Activated CD4-positive, alpha-beta T cell treated with anti-CD3 and anti-CD28 coated beads, Interleukin-2, amount 10 ng/mL, durations not matched to agents 24 days and 14 days (primary cell): ENCODE results near the gene MSRB3. TPM values are rescaled to one million over a fixed set of nuclear protein-coding genes. Genes with fewer than 3 reads are reported as not detected.
"Not testable (repeated sequence)": the region's sequence is repeated elsewhere in the genome, so short reads cannot be mapped to it uniquely, and the experiment has no call there.

Experiments used
- DNase-seq: peaks from one replicate; pipeline ENCODE4 v3.0.0; 2022
- H3K27ac Mint-ChIP-seq: one replicate; pipeline ENCODE4 v1.8.0; 2022; ENCODE audit warnings: mild to moderate bottlenecking, mixed read lengths
- H3K27me3 Mint-ChIP-seq: one replicate; pipeline ENCODE4 v1.8.0; 2022; ENCODE audit warnings: mixed read lengths
- H3K36me3 Mint-ChIP-seq: one replicate; pipeline ENCODE4 v1.8.0; 2022; ENCODE audit warnings: low read depth, mild to moderate bottlenecking, mixed read lengths
- H3K4me1 Mint-ChIP-seq: one replicate; pipeline ENCODE4 v1.8.0; 2021; ENCODE audit warnings: mixed read lengths
- H3K4me3 Mint-ChIP-seq: one replicate; pipeline ENCODE4 v1.8.0; 2022; ENCODE audit warnings: mild to moderate bottlenecking, moderate library complexity, mixed read lengths
- H3K9me3 Mint-ChIP-seq: one replicate; pipeline ENCODE4 v1.8.0; 2021; ENCODE audit warnings: mixed read lengths
- intact Hi-C: fragments of 100-400 bp; cut with micrococcal nuclease; formaldehyde crosslinking; loops from one replicate; pipeline ENCODE4 v1.15.1; 2023
- total RNA-seq: library from RNA; stranded (reverse); gene quantifications from 2 replicates; pipeline ENCODE4 v1.2.3, GENCODE V29; 2022

MSRB3 gene
- total RNA-seq, 1 donor from 2014 or later, result not detected

GRCh38 chr12:65449400-65449799 lies 170.9 kb downstream of the MSRB3 start:
- no peaks in the 10 kb centered on the region for H3K9me3 Mint-ChIP-seq

DNA sequence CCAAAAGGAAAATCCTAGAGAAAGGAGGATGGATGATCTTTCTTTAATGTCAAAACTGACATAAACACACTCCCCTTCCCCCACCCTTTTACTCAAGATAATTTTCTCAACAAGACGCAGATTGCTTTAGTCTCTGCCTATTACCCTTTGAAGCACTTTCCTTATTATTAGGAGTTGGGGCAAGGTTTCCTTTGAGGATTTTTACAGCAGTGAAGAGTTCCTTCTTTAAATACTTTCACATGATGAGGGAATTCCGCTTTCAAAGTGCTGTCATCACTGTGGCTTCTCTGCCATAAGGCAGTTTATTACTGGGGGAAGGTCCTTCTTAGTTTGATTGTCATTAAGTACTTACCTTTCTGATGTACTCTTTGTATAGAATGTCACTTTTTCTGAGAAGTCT lies 172.1 kb downstream of the MSRB3 start:
- no peak overlapping the region for H3K27ac Mint-ChIP-seq
- H3K27me3 Mint-ChIP-seq, result no peaks in the 10 kb centered on the region
- intact Hi-C loops, result no loop called here

More at GRCh38 chr12:65449400-65449799, 170.9 kb downstream of the MSRB3 start:
- no peaks in the 10 kb centered on the region for H3K4me1 Mint-ChIP-seq
- intact Hi-C loops, result no loop called here
- H3K4me3 Mint-ChIP-seq, result no peak overlapping the region
- no peaks in the 10 kb centered on the region for H3K27me3 Mint-ChIP-seq
- no peak overlapping the region for H3K27ac Mint-ChIP-seq
- no peaks in the 10 kb centered on the region for H3K36me3 Mint-ChIP-seq
- DNase-seq, result no peak

GRCh38 chr12:65454115-65454787 lies 175.8 kb downstream of the MSRB3 start:
- intact Hi-C loops, result no loop called here

More for the DNA sequence above, 172.1 kb downstream of the MSRB3 start:
- Mint-ChIP-seq H3K9me3 (no peaks in the 10 kb centered on the region), H3K4me3 (no peak overlapping the region), H3K36me3 (no peaks in the 10 kb centered on the region), H3K4me1 (no peaks in the 10 kb centered on the region)
- no peak for DNase-seq

GRCh38 chr12:65457341-65457740 lies 178.9 kb downstream of the MSRB3 start:
- intact Hi-C loops, H3K36me3 Mint-ChIP-seq, H3K4me3 Mint-ChIP-seq, H3K9me3 Mint-ChIP-seq, H3K27ac Mint-ChIP-seq, DNase-seq, H3K27me3 Mint-ChIP-seq, H3K4me1 Mint-ChIP-seq: not testable (repeated sequence)

More at GRCh38 chr12:65454115-65454787, 175.8 kb downstream of the MSRB3 start:
- no peaks in the 10 kb centered on the region for H3K27me3 Mint-ChIP-seq
- DNase-seq, result no peak
- no peaks in the 10 kb centered on the region for H3K4me1 Mint-ChIP-seq
- H3K36me3 Mint-ChIP-seq, result no peaks in the 10 kb centered on the region
- H3K9me3 Mint-ChIP-seq, result no peaks in the 10 kb centered on the region
- H3K4me3 Mint-ChIP-seq, result no peak overlapping the region
- no peak overlapping the region for H3K27ac Mint-ChIP-seq

GRCh38 chr12:65458718-65459117 lies 180.2 kb downstream of the MSRB3 start:
- intact Hi-C loops, result no loop called here
- Mint-ChIP-seq H3K36me3 (no peaks in the 10 kb centered on the region), H3K9me3 (no peaks in the 10 kb centered on the region)

GRCh38 chr12:65459545-65459944 lies 181.1 kb downstream of the MSRB3 start:
- H3K36me3 Mint-ChIP-seq, result no peaks in the 10 kb centered on the region
- no peak overlapping the region for H3K27ac Mint-ChIP-seq
- no peaks in the 10 kb centered on the region for H3K4me1 Mint-ChIP-seq
- DNase-seq, result no peak
- intact Hi-C loops, result no loop called here
- H3K9me3 Mint-ChIP-seq, result no peaks in the 10 kb centered on the region
- no peaks in the 10 kb centered on the region for H3K27me3 Mint-ChIP-seq
- H3K4me3 Mint-ChIP-seq, result no peak overlapping the region

More at GRCh38 chr12:65458718-65459117, 180.2 kb downstream of the MSRB3 start:
- H3K27me3 Mint-ChIP-seq, result no peaks in the 10 kb centered on the region
- no peaks in the 10 kb centered on the region for H3K4me1 Mint-ChIP-seq
- no peak for DNase-seq
- H3K27ac Mint-ChIP-seq, result no peak overlapping the region
- H3K4me3 Mint-ChIP-seq, result no peak overlapping the region

- no peak overlapping the region for H3K4me3 Mint-ChIP-seq
Observed at GRCh38 chr12:65460063-65460462, 181.6 kb downstream of the MSRB3 start.

GRCh38 chr12:65461017-65461416 lies 182.5 kb downstream of the MSRB3 start:
- H3K27ac Mint-ChIP-seq, result no peak overlapping the region
- intact Hi-C loops, result no loop called here
- no peak for DNase-seq
- no peak overlapping the region for H3K4me3 Mint-ChIP-seq
- H3K4me1 Mint-ChIP-seq, result no peaks in the 10 kb centered on the region
- H3K9me3 Mint-ChIP-seq, result no peaks in the 10 kb centered on the region
- H3K36me3 Mint-ChIP-seq, result no peaks in the 10 kb centered on the region
- no peaks in the 10 kb centered on the region for H3K27me3 Mint-ChIP-seq

More at GRCh38 chr12:65460063-65460462, 181.6 kb downstream of the MSRB3 start:
- intact Hi-C loops, result no loop called here
- Mint-ChIP-seq H3K36me3 (no peaks in the 10 kb centered on the region), H3K27me3 (no peaks in the 10 kb centered on the region), H3K4me1 (no peaks in the 10 kb centered on the region), H3K27ac (no peak overlapping the region), H3K9me3 (no peaks in the 10 kb centered on the region)
- no peak for DNase-seq

DNA sequence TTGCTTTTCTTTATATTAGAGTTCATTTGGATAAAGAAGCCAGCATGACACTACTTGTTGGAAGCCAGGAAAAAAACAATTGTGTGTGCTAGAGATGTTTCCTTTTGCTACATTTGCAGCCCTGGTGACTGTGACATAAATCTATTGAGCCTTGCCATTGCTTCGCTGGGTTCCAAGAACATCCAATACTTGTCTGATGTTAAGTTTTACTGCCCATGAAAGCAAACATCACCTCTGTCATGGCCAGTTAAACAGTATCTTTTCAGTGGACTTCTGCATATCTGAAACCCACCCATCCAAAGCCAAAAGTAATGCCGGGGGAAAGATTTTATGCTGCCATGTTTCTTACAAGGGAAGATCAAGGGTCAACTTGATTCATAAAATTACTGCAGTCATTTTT lies 184.0 kb downstream of the MSRB3 start:
- Mint-ChIP-seq H3K27me3 (no peaks in the 10 kb centered on the region), H3K4me1 (no peaks in the 10 kb centered on the region), H3K27ac (no peak overlapping the region), H3K36me3 (no peaks in the 10 kb centered on the region), H3K9me3 (no peaks in the 10 kb centered on the region), H3K4me3 (no peak overlapping the region)
- no peak for DNase-seq
- intact Hi-C loops, result no loop called here

DNA sequence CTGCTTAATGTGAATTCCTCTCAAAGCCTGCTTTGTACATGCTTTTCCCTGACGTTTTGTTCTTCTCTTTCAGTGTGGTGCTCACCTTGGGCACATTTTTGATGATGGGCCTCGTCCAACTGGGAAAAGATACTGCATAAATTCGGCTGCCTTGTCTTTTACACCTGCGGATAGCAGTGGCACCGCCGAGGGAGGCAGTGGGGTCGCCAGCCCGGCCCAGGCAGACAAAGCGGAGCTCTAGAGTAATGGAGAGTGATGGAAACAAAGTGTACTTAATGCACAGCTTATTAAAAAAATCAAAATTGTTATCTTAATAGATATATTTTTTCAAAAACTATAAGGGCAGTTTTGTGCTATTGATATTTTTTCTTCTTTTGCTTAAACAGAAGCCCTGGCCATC lies 184.6 kb downstream of the MSRB3 start:
- Mint-ChIP-seq H3K27me3 (no peaks in the 10 kb centered on the region), H3K27ac (no peak overlapping the region), H3K36me3 (no peaks in the 10 kb centered on the region), H3K4me1 (no peaks in the 10 kb centered on the region), H3K9me3 (no peaks in the 10 kb centered on the region), H3K4me3 (no peak overlapping the region)
- intact Hi-C loops, result no loop called here
- no peak for DNase-seq

DNA sequence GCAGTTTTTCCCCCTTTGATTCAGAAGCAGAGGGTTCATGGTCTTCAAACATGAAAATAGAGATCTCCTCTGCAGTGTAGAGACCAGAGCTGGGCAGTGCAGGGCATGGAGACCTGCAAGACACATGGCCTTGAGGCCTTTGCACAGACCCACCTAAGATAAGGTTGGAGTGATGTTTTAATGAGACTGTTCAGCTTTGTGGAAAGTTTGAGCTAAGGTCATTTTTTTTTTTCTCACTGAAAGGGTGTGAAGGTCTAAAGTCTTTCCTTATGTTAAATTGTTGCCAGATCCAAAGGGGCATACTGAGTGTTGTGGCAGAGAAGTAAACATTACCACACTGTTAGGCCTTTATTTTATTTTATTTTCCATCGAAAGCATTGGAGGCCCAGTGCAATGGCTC lies 185.1 kb downstream of the MSRB3 start:
- Mint-ChIP-seq H3K27ac (no peak overlapping the region), H3K36me3 (no peaks in the 10 kb centered on the region), H3K4me1 (no peaks in the 10 kb centered on the region), H3K27me3 (no peaks in the 10 kb centered on the region), H3K4me3 (no peak overlapping the region), H3K9me3 (no peaks in the 10 kb centered on the region)
- DNase-seq, result no peak
- intact Hi-C loops, result no loop called here

GRCh38 chr12:65464930-65465329 lies 186.4 kb downstream of the MSRB3 start:
- H3K9me3 Mint-ChIP-seq, result no peaks in the 10 kb centered on the region
- no peak overlapping the region for H3K27ac Mint-ChIP-seq
- no peaks in the 10 kb centered on the region for H3K36me3 Mint-ChIP-seq
- H3K4me3 Mint-ChIP-seq, result no peak overlapping the region
- intact Hi-C loops, result no loop called here
- no peaks in the 10 kb centered on the region for H3K4me1 Mint-ChIP-seq
- DNase-seq, result no peak
- H3K27me3 Mint-ChIP-seq, result no peaks in the 10 kb centered on the region

GRCh38 chr12:65465766-65466547 lies 187.5 kb downstream of the MSRB3 start:
- Mint-ChIP-seq H3K9me3 (no peaks in the 10 kb centered on the region), H3K4me3 (no peak overlapping the region), H3K4me1 (no peaks in the 10 kb centered on the region), H3K27ac (no peak overlapping the region), H3K27me3 (no peaks in the 10 kb centered on the region), H3K36me3 (no peaks in the 10 kb centered on the region)
- intact Hi-C loops, result no loop called here
- no peak for DNase-seq

DNA sequence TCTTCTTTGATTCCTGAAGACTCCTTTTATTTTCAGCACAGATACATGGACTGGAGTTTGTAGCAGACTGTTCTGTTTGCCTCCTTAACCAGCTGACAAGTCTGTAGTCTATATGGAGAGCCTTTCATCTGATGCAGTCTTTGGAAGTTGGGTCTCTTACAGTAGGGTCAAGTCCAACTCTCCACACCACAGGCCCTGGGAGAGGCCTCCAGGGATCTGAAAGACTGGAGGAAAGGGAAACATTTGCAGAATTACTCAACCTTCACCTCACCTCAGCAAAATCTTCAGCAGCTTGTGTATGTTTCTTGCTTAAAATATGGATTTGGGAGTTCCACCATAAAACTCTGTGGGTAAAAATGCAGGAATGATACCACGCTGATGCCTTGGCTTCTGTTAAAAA lies 188.4 kb downstream of the MSRB3 start:
- H3K9me3 Mint-ChIP-seq, result no peaks in the 10 kb centered on the region
- no peaks in the 10 kb centered on the region for H3K27me3 Mint-ChIP-seq
- H3K4me3 Mint-ChIP-seq, result no peak overlapping the region
- DNase-seq, result no peak
- no peaks in the 10 kb centered on the region for H3K36me3 Mint-ChIP-seq
- H3K27ac Mint-ChIP-seq, result no peak overlapping the region
- no peaks in the 10 kb centered on the region for H3K4me1 Mint-ChIP-seq
- intact Hi-C loops, result no loop called here
